ENCODE results near the gene FAAP100. TPM values are rescaled to one million over a fixed set of nuclear protein-coding genes. Genes with fewer than 3 reads are reported as not detected.

Gene FAAP100
- total and polyA plus RNA-seq, 2 donors (not counting 1 experiment from before 2014, with no cell fraction given), result 62.0 to 72.7 TPM

- Histone ChIP-seq H3K9ac (ENCODE audit: low read length) (no peak overlapping the region), H3K79me2 (ENCODE audit: control insufficient read depth, insufficient read depth, low read length) (peaks cover 18% of the 10 kb centered on the region), H4K20me1 (ENCODE audit: control insufficient read depth, insufficient read depth, low read length, poor library complexity, severe bottlenecking) (no peaks in the 10 kb centered on the region), H3K36me3 (replicated peaks in 1 of 2; ENCODE audit: control extremely low read depth in 1 of 2, control insufficient read depth in 1 of 2, extremely low read depth in 1 of 2, insufficient read depth in 2 of 2, low read length in 1 of 2) (peaks cover 17 to 61% of the 10 kb centered on the region in 2 experiments), H3K4me2 (replicated peaks; ENCODE audit: low read depth, low read length, poor library complexity, severe bottlenecking) (no peak overlapping the region), H3K4me3 (ENCODE audit: control extremely low read depth in 1 of 5, extremely low read depth in 1 of 5, insufficient read depth in 1 of 5, low read depth in 2 of 5, low read length in 4 of 5) (no peak overlapping the region), H2AFZ (ENCODE audit: insufficient read depth, low read depth, low read length, poor library complexity, severe bottlenecking) (no peak overlapping the region), H3K27me3 (replicated peaks in 1 of 4; ENCODE audit: control extremely low read depth in 1 of 4, control insufficient read depth in 3 of 4, insufficient read depth in 4 of 4, low read length in 3 of 4) (no peaks in the 10 kb centered on the region), H3K4me1 (ENCODE audit: control insufficient read depth in 2 of 2, insufficient read depth in 2 of 2, low read length in 2 of 2) (peaks cover 11 to 24% of the 10 kb centered on the region in 2 donors), H3K27ac (ENCODE audit: low read length in 2 of 2) (no peak overlapping the region), H3K9me3 (ENCODE audit: control extremely low read depth in 1 of 3, control insufficient read depth in 2 of 3, insufficient read depth in 1 of 3, low read length in 2 of 3) (no peaks in the 10 kb centered on the region)
- DNase-seq (no peak), ATAC-seq (ENCODE audit: low read depth) (no peak)
- 97% methylated on average over 7 of the region's 11 CpGs for WGBS (ENCODE audit: insufficient coverage)
- H3K27me3 Mint-ChIP-seq, result no peaks in the 10 kb centered on the region
- CTCF ChIA-PET, result no interaction called here
- peak overlapping the region; percentile 37 for H3K27ac Mint-ChIP-seq
- no peaks in the 10 kb centered on the region for H3K9me3 Mint-ChIP-seq (ENCODE audit: insufficient read depth)
- POLR2A ChIA-PET, result no interaction called here
- no peak for TF ChIP-seq EZH2 (IDR thresholded peaks at IDR 0.05; ENCODE audit: borderline replicate concordance, insufficient read depth, low read depth, low read length, poor library complexity, severe bottlenecking)
- TF ChIP-seq, protein P1, sequence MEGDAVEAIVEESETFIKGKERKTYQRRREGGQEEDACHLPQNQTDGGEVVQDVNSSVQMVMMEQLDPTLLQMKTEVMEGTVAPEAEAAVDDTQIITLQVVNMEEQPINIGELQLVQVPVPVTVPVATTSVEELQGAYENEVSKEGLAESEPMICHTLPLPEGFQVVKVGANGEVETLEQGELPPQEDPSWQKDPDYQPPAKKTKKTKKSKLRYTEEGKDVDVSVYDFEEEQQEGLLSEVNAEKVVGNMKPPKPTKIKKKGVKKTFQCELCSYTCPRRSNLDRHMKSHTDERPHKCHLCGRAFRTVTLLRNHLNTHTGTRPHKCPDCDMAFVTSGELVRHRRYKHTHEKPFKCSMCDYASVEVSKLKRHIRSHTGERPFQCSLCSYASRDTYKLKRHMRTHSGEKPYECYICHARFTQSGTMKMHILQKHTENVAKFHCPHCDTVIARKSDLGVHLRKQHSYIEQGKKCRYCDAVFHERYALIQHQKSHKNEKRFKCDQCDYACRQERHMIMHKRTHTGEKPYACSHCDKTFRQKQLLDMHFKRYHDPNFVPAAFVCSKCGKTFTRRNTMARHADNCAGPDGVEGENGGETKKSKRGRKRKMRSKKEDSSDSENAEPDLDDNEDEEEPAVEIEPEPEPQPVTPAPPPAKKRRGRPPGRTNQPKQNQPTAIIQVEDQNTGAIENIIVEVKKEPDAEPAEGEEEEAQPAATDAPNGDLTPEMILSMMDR (IDR thresholded peaks at IDR 0.05), result no peak
- intact Hi-C loops (cut with micrococcal nuclease), result no loop called here
- no peak overlapping the region for H3K4me3 Mint-ChIP-seq
- peaks cover 9% of the 10 kb centered on the region for H3K4me1 Mint-ChIP-seq
Observed at GRCh38 chr17:81593105-81593871, 41.1 kb upstream of the FAAP100 start.

DNA sequence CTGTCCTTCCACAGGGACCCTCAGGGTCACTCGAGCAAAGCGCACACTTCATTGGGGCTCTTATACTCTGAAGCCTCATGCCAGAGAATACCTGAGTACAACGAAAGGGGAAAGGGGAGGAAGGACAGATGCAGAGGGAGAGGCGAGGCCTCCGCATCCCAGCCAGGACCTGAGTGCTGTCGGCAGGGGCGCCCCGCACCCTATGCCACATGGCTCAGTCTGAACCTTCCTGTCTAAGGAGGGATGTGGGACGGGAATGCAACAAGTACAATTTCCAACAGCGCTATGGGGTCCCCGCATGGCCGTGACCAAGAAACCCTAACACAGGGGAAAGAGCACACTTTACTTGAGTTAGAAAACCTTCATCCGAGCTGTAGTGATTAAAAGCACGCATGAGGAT, 39.8 kb upstream of the FAAP100 start:
- intact Hi-C loops (cut with micrococcal nuclease), result no loop called here
- Mint-ChIP-seq H3K4me3 (no peak overlapping the region), H3K27ac (no peak overlapping the region), H3K9me3 (ENCODE audit: insufficient read depth) (no peaks in the 10 kb centered on the region), H3K4me1 (peaks cover 3% of the 10 kb centered on the region), H3K27me3 (no peaks in the 10 kb centered on the region)
- no peak for DNase-seq
- ATAC-seq (ENCODE audit: low read depth), result no peak
- Histone ChIP-seq H3K4me3 (ENCODE audit: control extremely low read depth in 1 of 5, extremely low read depth in 1 of 5, insufficient read depth in 1 of 5, low read depth in 2 of 5, low read length in 4 of 5) (no peak overlapping the region), H3K9me3 (ENCODE audit: control extremely low read depth in 1 of 3, control insufficient read depth in 2 of 3, insufficient read depth in 1 of 3, low read length in 2 of 3) (no peaks in the 10 kb centered on the region), H3K27ac (ENCODE audit: low read length in 2 of 2) (no peak overlapping the region), H3K4me2 (replicated peaks; ENCODE audit: low read depth, low read length, poor library complexity, severe bottlenecking) (no peak overlapping the region), H3K27me3 (replicated peaks in 1 of 4; ENCODE audit: control extremely low read depth in 1 of 4, control insufficient read depth in 3 of 4, insufficient read depth in 4 of 4, low read length in 3 of 4) (no peaks in the 10 kb centered on the region), H2AFZ (ENCODE audit: insufficient read depth, low read depth, low read length, poor library complexity, severe bottlenecking) (no peak overlapping the region), H3K79me2 (ENCODE audit: control insufficient read depth, insufficient read depth, low read length) (peaks cover 23% of the 10 kb centered on the region), H3K36me3 (replicated peaks in 1 of 2; ENCODE audit: control extremely low read depth in 1 of 2, control insufficient read depth in 1 of 2, extremely low read depth in 1 of 2, insufficient read depth in 2 of 2, low read length in 1 of 2) (peaks cover 17 to 67% of the 10 kb centered on the region in 2 experiments), H3K4me1 (ENCODE audit: control insufficient read depth in 2 of 2, insufficient read depth in 2 of 2, low read length in 2 of 2) (peaks cover under 1 to 11% of the 10 kb centered on the region in 2 donors), H3K9ac (ENCODE audit: low read length) (no peak overlapping the region), H4K20me1 (ENCODE audit: control insufficient read depth, insufficient read depth, low read length, poor library complexity, severe bottlenecking) (no peaks in the 10 kb centered on the region)
- POLR2A ChIA-PET, result no interaction called here
- 98% methylated on average over 14 of the region's 14 CpGs for WGBS (ENCODE audit: insufficient coverage)
- CTCF ChIA-PET, result no interaction called here
- TF ChIP-seq, protein P1 (IDR thresholded peaks at IDR 0.05), result no peak
- no peak for TF ChIP-seq EZH2 (IDR thresholded peaks at IDR 0.05; ENCODE audit: borderline replicate concordance, insufficient read depth, low read depth, low read length, poor library complexity, severe bottlenecking)

All from B cell (primary cell).